ENCODE measurements around the gene HERC4. TPM values are rescaled to one million over a fixed set of nuclear protein-coding genes. Genes with fewer than 3 reads are reported as not detected.

The HERC4 gene
- polyA plus RNA-seq, 1 donor = 31.9 TPM

GRCh38 chr10:67959839-67960476, 115.1 kb downstream of the HERC4 start:
- no peak for DNase-seq

- no peak for DNase-seq
These were observed 119.5 kb downstream of the HERC4 start for GRCh38 chr10:67955614-67956013.

- no peak for DNase-seq
These were observed 131.2 kb downstream of the HERC4 start for GRCh38 chr10:67943917-67944316.

DNA sequence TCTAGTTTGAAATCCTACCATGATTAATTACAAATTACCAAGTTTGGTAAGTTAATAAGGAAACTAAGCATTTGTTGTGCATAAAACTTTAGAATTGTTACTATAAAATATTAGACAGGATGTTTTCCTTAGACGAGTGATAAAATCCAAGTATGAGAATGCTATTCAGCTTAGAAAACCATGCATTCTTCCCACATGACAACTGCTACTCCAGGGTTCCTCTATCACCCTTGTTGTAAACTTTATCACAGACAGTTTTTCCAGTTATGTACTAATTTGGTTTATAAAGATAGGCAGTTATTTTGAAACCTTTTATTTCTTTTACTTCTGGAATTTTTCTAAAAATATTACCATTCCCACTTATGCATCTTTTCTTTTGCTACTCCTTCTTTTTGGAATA, 138.7 kb downstream of the HERC4 start:
- no peak for DNase-seq

- DNase-seq = no peak
These were observed 139.9 kb downstream of the HERC4 start for GRCh38 chr10:67935223-67935622.

DNA sequence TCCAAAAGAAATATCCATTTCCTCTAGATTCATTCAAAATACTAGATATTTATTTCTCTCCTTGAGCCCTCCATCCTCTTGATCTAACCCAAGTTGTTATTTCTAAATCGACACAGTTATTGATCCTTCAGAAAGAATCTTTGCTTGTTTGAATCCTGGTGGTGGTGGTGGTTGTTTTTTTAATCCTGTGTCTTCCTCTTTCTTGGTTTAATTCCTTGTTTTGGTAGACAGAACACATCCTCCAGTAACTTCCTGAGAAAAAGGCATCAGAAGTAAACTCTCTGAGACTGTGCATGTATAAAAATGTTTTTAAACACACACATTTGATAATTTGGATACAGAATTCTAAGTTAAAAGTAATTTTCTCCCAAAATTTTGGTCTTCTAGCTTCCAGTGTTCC, 140.7 kb downstream of the HERC4 start:
- no peak for DNase-seq

DNA sequence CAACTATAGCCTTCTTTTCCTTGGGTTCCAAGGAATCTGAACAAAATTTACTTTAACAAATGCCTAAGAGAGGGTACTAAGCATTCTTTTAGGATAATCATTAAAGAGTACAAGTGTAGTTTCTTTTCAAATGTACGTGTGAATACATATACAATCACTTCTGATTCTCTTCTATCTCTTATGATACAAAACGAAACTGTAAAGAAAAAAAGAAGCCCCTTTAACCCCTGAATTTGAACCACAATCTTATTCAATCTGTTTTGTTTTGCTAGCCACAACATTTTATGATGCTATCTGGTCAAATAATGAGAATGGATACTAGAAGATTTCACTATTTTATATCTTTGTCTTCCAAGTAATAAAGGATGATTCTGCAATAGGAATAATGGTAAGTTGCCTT, 141.9 kb downstream of the HERC4 start:
- no peak for DNase-seq

DNA sequence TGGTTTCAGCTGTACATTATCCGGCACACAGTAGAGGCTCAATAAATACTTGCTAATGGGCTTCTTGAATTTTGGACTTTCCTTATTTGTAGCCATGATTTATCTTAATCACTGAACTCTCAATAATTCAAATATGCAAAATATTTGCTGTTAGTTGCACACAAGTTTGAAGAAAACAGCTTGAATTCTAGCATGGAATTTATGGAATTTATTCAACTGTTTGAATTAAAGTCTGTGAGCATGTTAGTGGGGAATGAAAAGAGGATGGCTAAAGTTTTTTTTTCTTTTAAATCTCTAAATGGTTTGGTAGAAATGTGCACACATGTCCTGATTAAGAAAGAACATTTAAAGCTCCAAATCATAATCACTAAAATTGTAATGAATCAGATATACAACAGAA, 148.1 kb downstream of the HERC4 start:
- no peak for DNase-seq

DNA sequence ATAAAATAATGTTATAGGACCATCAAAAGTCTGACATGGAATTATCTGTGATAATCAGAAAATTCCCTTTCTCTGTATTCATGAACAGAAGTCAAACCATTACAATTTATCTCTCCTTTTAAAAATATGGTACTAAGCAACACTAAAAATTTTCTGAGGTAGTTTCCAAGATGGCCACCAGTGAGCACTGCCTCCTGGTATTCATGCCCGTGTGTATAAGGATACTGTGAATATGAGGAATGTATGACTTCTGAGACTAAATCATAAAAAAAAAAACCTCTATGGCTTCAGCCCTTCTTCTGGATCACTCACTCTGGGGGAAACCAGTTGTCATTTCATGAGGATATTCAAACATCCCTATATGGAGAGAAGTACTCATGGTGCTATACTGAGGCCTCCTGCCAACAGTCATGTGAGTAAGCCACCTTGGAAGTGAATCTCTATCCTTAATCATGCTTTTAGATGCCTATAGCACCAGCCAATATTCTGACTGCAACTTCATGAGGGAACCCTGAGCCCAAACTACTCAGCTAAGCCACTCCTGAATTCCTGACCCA, 149.6 kb downstream of the HERC4 start:
- no peak for DNase-seq

DNA sequence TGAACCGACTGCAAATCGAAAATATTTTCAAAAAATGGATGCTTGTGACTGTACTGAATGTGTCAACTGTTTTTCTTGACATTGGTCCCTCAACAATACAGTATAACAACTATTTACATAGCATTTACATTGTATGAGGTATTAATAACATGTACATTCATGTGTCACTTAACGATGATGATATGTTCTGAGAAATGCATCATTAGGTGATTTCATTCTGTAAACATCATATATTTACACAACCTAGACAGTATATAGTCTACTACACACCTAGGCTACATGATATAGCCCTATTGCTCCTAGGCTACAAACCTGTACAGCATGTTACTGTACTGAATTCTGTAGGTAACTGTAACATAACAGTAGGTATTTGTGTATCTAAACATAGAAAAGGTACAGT, 150.9 kb downstream of the HERC4 start:
- DNase-seq = no peak

- DNase-seq = no peak
These were observed 151.5 kb downstream of the HERC4 start for GRCh38 chr10:67923551-67923950.

DNA sequence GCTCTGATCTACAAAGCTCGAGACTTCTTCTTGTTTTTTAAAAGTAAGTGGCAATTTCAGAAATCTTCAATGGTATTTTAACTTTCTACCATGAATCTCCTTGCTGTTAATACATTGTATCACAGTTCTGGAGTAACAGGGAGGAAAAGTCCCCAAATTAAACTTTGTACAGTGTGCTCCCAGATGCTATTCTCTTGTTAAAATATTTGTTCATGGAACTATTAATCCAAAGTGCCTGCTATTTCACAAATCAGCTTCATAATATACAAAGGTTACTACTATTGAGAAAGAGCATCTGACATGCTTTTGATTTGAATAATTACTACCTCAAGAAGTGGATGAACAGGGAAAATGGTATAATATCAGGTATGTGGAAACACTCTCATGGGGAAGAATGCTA, 154.0 kb downstream of the HERC4 start:
- no peak for DNase-seq

DNA sequence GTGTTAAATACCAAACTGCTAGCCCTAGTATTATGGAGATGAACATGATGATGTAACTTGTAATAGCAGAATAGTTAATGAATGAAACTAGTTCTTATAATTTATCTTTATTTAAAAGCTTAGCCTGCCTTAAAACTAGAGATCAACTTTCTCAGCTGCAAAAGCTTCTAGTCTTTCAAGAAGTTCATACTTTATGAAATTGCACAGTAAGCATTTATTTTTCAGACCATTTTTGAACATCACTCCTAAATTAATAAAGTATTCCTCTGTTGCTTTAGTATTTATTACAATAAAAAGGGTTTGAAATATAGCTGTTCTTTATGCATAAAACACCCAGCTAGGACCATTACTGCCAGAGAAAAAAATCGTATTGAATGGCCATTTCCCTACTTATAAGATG, 157.4 kb downstream of the HERC4 start:
- DNase-seq = no peak

GRCh38 chr10:67917169-67917568, 157.9 kb downstream of the HERC4 start:
- DNase-seq = no peak

DNA sequence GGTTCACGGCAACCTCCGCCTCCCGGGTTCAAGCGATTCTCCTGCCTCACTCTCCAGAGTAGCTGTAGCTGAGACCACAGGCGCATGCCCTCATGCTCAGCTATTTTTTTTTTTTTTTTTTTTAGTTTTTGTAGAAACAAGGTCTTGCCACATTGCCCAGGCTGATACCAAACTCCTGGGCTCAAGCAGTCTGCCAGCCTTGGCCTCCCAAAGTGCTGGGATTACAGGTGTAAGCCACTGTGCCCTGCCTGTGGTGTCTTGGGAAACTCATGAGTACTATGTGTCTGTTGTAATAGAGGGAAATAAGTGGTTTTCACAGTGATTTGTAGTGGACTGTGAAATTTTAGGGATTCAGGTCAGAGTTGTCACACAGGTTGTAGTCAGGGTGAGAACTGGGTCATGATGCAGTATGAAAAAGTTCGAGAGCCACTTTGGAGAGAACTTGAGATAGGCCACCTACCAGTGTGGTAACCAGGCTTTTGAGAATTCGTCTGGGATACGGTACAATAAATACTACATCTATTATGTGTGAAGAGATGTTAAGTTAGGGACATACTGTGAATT, 160.2 kb downstream of the HERC4 start:
- DNase-seq = no peak

- DNase-seq = no peak
These were observed 162.6 kb downstream of the HERC4 start for GRCh38 chr10:67912331-67912946.

DNA sequence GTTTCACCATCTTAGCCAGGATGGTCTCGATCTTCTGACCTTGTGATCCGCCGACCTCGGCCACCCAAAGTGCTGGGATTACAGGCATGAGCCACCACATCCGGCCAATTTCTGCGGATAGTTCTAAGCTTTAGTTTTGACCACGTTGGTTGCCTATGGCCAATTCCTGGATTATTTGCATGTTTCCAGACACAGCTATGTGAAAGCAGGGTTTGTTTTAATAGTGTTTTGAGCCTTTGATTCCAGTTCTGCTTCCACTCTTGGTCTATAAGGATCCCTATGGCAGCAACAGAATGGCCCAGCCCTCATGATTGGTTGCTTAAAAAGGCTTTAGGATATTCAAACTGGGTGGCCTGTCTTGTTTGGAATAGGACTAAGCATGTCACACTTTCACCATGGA, 171.5 kb downstream of the HERC4 start:
- DNase-seq = no peak

DNA sequence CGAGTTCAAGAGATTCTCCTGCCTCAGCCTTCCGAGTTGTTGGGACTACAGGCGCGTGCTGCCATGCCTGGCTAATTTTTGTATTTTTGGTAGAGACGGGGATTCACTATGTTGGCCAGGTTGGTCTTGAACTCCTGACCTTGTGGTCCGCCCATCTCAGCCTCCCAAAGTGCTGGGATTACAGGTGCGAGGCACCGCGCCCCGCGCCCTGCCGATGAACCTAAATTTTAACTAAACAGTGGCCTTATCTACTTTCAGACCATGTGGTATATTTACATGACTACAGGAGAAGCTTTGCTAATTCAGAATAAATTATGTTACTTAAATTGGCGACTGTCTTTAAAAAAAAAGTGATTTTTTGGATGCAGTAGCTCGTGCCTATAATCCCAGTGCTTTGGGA, 181.4 kb downstream of the HERC4 start:
- DNase-seq = no peak

- DNase-seq = peak; percentile 83
These were observed 190.0 kb downstream of the HERC4 start for GRCh38 chr10:67884842-67885670.

- peak; percentile 95 for DNase-seq
These were observed 190.7 kb downstream of the HERC4 start, which contains the start of gene SIRT1 for GRCh38 chr10:67884313-67884841. Gene SIRT1 (plus strand): TSS chr10:67884656. CDS start chr10:67884722, 66 bp downstream.

DNA sequence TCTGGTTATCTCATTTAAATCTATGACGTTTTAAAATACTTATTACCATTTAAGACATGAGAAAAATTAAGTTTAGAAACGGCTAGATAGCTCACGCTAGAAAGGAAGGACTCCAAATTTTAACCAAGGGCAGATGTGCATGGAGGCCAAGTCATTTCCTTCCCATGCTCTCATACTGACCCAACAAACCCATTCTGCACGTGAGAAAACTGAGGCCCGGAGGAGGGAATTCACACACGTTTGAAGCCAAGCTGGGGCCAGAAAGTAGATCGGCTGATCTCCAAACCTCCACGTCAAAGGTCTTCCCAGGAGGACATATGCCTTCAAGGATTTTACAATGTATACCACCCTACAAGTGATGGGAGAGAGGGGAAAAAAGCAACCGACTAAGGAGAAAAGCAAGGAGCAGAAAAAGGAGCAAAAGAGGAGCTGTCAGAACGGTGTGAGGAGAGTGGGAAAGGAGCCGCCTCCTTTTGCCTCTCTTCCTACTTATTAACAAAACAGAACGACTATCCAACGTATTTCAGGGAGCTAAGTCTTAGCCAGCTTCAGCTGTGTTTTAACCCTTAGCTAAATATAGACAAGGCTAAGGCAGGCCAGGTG, 191.3 kb downstream of the HERC4 start:
- peak; percentile 67 for DNase-seq

DNA sequence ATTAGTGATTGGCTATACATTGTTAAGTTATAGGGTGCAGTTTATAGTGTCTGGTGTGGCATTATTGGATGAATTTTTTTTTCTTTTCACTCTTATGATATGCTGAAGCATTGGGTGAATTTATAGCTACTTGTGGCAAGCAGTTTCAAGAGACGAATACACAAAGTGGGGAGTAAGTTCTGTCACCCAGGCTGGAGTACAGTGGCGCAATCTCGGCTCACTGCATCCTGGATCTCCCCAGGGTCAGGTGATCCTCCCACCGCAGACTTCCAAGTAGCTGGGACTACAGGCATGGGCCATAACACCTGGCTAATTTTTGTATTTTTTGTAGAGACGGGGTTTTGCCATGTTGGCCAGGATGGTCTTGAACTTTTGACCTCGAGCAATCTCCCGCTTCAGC, 196.9 kb downstream of the HERC4 start:
- no peak for DNase-seq

Data from hindlimb muscle (tissue), 1 donor.